Measurements from ENCODE around the gene CXCL11.

The CXCL11 gene

GRCh38 chr4:76013540-76013939, 22.3 kb downstream of the CXCL11 start:
- no CpG with 5 or more reads among the region's 1 CpG for WGBS (ENCODE audit: extremely low coverage, insufficient coverage, insufficient read length)
- no peak overlapping the region for H3K4me2 ChIP-seq (ENCODE audit: low read length)
- H3K14ac ChIP-seq (ENCODE audit: low read length): no peak overlapping the region
- no peak overlapping the region for H2AFZ ChIP-seq (ENCODE audit: insufficient read depth, low read length, poor library complexity)
- no peak overlapping the region for H3K18ac ChIP-seq (ENCODE audit: low read length)
- no peaks in the 10 kb centered on the region for H3K9me3 ChIP-seq (ENCODE audit: insufficient read depth, low read depth, low read length)
- no peak overlapping the region for H3K9ac ChIP-seq (ENCODE audit: low read length)
- no peak overlapping the region for H2BK5ac ChIP-seq (ENCODE audit: low read depth, low read length, poor library complexity)
- H4K8ac ChIP-seq (ENCODE audit: low read depth, low read length): no peak overlapping the region
- no peak for DNase-seq
- H3K4me3 ChIP-seq (ENCODE audit: low read depth, low read length): no peak overlapping the region
- no peak overlapping the region for H2BK12ac ChIP-seq (ENCODE audit: low read length)
- no peaks in the 10 kb centered on the region for H3K79me2 ChIP-seq (ENCODE audit: control insufficient read depth, insufficient read depth, low read length, poor library complexity)
- H3K23ac ChIP-seq (ENCODE audit: low read length): no peak overlapping the region
- H2AK5ac ChIP-seq (ENCODE audit: low read length): no peak overlapping the region
- no peak overlapping the region for H3K27ac ChIP-seq (ENCODE audit: low read depth, low read length)
- H4K12ac ChIP-seq (ENCODE audit: low read depth, low read length): no peak overlapping the region
- H3K4me1 ChIP-seq (ENCODE audit: control insufficient read depth in 1 of 2, insufficient read depth in 2 of 2, low read length in 2 of 2): no peaks in the 10 kb centered on the region
- H4K91ac ChIP-seq (ENCODE audit: low read depth, low read length): no peak overlapping the region
- no peaks in the 10 kb centered on the region for H3K27me3 ChIP-seq (ENCODE audit: insufficient read depth, low read length)
- H2BK120ac ChIP-seq (ENCODE audit: insufficient read depth, low read length, poor library complexity): no peak overlapping the region
- H3K4ac ChIP-seq (ENCODE audit: low read depth, low read length): no peak overlapping the region
- H3K79me1 ChIP-seq (ENCODE audit: low read length): no peaks in the 10 kb centered on the region
- no peaks in the 10 kb centered on the region for H3K36me3 ChIP-seq (ENCODE audit: control insufficient read depth in 1 of 2, insufficient read depth in 2 of 2, low read length in 2 of 2)

GRCh38 chr4:76012388-76012801, 23.5 kb downstream of the CXCL11 start:
- Histone ChIP-seq H4K8ac (ENCODE audit: low read depth, low read length) (no peak overlapping the region), H4K91ac (ENCODE audit: low read depth, low read length) (no peak overlapping the region), H3K4me2 (ENCODE audit: low read length) (no peak overlapping the region), H4K12ac (ENCODE audit: low read depth, low read length) (no peak overlapping the region), H3K36me3 (ENCODE audit: control insufficient read depth in 1 of 2, insufficient read depth in 2 of 2, low read length in 2 of 2) (no peaks in the 10 kb centered on the region), H3K9ac (ENCODE audit: low read length) (no peak overlapping the region), H3K4me1 (ENCODE audit: control insufficient read depth in 1 of 2, insufficient read depth in 2 of 2, low read length in 2 of 2) (no peaks in the 10 kb centered on the region), H2BK120ac (ENCODE audit: insufficient read depth, low read length, poor library complexity) (no peak overlapping the region), H3K4ac (ENCODE audit: low read depth, low read length) (no peak overlapping the region), H2AK5ac (ENCODE audit: low read length) (no peak overlapping the region), H2AFZ (ENCODE audit: insufficient read depth, low read length, poor library complexity) (no peak overlapping the region), H2BK12ac (ENCODE audit: low read length) (no peak overlapping the region), H3K9me3 (ENCODE audit: insufficient read depth, low read depth, low read length) (no peaks in the 10 kb centered on the region), H3K18ac (ENCODE audit: low read length) (no peak overlapping the region), H2BK5ac (ENCODE audit: low read depth, low read length, poor library complexity) (no peak overlapping the region), H3K4me3 (ENCODE audit: low read depth, low read length) (no peak overlapping the region), H3K23ac (ENCODE audit: low read length) (no peak overlapping the region), H3K79me1 (ENCODE audit: low read length) (no peaks in the 10 kb centered on the region), H3K27ac (ENCODE audit: low read depth, low read length) (no peak overlapping the region), H3K27me3 (ENCODE audit: insufficient read depth, low read length) (no peaks in the 10 kb centered on the region), H3K79me2 (ENCODE audit: control insufficient read depth, insufficient read depth, low read length, poor library complexity) (no peaks in the 10 kb centered on the region), H3K14ac (ENCODE audit: low read length) (no peak overlapping the region)
- DNase-seq: no peak
- WGBS (ENCODE audit: extremely low coverage, insufficient coverage, insufficient read length): no CpG with 5 or more reads among the region's 1 CpG

- H2BK5ac ChIP-seq (ENCODE audit: low read depth, low read length, poor library complexity): no peak overlapping the region
- no peak overlapping the region for H3K23ac ChIP-seq (ENCODE audit: low read length)
- H3K79me1 ChIP-seq (ENCODE audit: low read length): no peaks in the 10 kb centered on the region
- H3K14ac ChIP-seq (ENCODE audit: low read length): no peak overlapping the region
- no peaks in the 10 kb centered on the region for H3K9me3 ChIP-seq (ENCODE audit: insufficient read depth, low read depth, low read length)
- H3K4me2 ChIP-seq (ENCODE audit: low read length): no peak overlapping the region
- no peak overlapping the region for H4K12ac ChIP-seq (ENCODE audit: low read depth, low read length)
- DNase-seq: no peak
- no CpG with 5 or more reads among the region's 13 CpGs for WGBS (ENCODE audit: extremely low coverage, insufficient coverage, insufficient read length)
- no peak overlapping the region for H2AK5ac ChIP-seq (ENCODE audit: low read length)
- no peak overlapping the region for H3K4me3 ChIP-seq (ENCODE audit: low read depth, low read length)
- H4K91ac ChIP-seq (ENCODE audit: low read depth, low read length): no peak overlapping the region
- H3K4me1 ChIP-seq (ENCODE audit: control insufficient read depth in 1 of 2, insufficient read depth in 2 of 2, low read length in 2 of 2): no peaks in the 10 kb centered on the region
- no peaks in the 10 kb centered on the region for H3K27me3 ChIP-seq (ENCODE audit: insufficient read depth, low read length)
- no peak overlapping the region for H3K18ac ChIP-seq (ENCODE audit: low read length)
- H3K36me3 ChIP-seq (ENCODE audit: control insufficient read depth in 1 of 2, insufficient read depth in 2 of 2, low read length in 2 of 2): no peaks in the 10 kb centered on the region
- H2BK12ac ChIP-seq (ENCODE audit: low read length): no peak overlapping the region
- no peak overlapping the region for H3K4ac ChIP-seq (ENCODE audit: low read depth, low read length)
- no peak overlapping the region for H2AFZ ChIP-seq (ENCODE audit: insufficient read depth, low read length, poor library complexity)
- no peak overlapping the region for H2BK120ac ChIP-seq (ENCODE audit: insufficient read depth, low read length, poor library complexity)
- H3K27ac ChIP-seq (ENCODE audit: low read depth, low read length): no peak overlapping the region
- H3K9ac ChIP-seq (ENCODE audit: low read length): no peak overlapping the region
- H3K79me2 ChIP-seq (ENCODE audit: control insufficient read depth, insufficient read depth, low read length, poor library complexity): no peaks in the 10 kb centered on the region
- H4K8ac ChIP-seq (ENCODE audit: low read depth, low read length): no peak overlapping the region
Observed at GRCh38 chr4:76011700-76012387, 24.0 kb downstream of the CXCL11 start.

- Histone ChIP-seq H3K14ac (ENCODE audit: low read length) (no peak overlapping the region), H3K27ac (ENCODE audit: low read depth, low read length) (no peak overlapping the region), H2AFZ (ENCODE audit: insufficient read depth, low read length, poor library complexity) (no peak overlapping the region), H4K91ac (ENCODE audit: low read depth, low read length) (peak overlapping the region; percentile 15), H3K4me1 (ENCODE audit: control insufficient read depth in 1 of 2, insufficient read depth in 2 of 2, low read length in 2 of 2) (no peaks in the 10 kb centered on the region), H2BK12ac (ENCODE audit: low read length) (no peak overlapping the region), H3K27me3 (ENCODE audit: insufficient read depth, low read length) (no peaks in the 10 kb centered on the region), H3K4me2 (ENCODE audit: low read length) (no peak overlapping the region), H4K8ac (ENCODE audit: low read depth, low read length) (peak overlapping the region; percentile 14), H3K23ac (ENCODE audit: low read length) (no peak overlapping the region), H3K79me1 (ENCODE audit: low read length) (no peaks in the 10 kb centered on the region), H3K9me3 (ENCODE audit: insufficient read depth, low read depth, low read length) (no peaks in the 10 kb centered on the region), H3K4me3 (ENCODE audit: low read depth, low read length) (no peak overlapping the region), H3K4ac (ENCODE audit: low read depth, low read length) (no peak overlapping the region), H3K18ac (ENCODE audit: low read length) (no peak overlapping the region), H4K12ac (ENCODE audit: low read depth, low read length) (no peak overlapping the region), H2BK120ac (ENCODE audit: insufficient read depth, low read length, poor library complexity) (no peak overlapping the region), H2BK5ac (ENCODE audit: low read depth, low read length, poor library complexity) (no peak overlapping the region), H3K9ac (ENCODE audit: low read length) (no peak overlapping the region), H3K79me2 (ENCODE audit: control insufficient read depth, insufficient read depth, low read length, poor library complexity) (no peaks in the 10 kb centered on the region), H2AK5ac (ENCODE audit: low read length) (no peak overlapping the region), H3K36me3 (ENCODE audit: control insufficient read depth in 1 of 2, insufficient read depth in 2 of 2, low read length in 2 of 2) (no peaks in the 10 kb centered on the region)
- WGBS (ENCODE audit: extremely low coverage, insufficient coverage, insufficient read length): no CpG with 5 or more reads among the region's 31 CpGs
- DNase-seq: no peak
Observed at GRCh38 chr4:76011018-76011670, 24.7 kb downstream of the CXCL11 start.

Measured in trophoblast cell (in vitro differentiated cells and primary cell).